ENCODE results near the gene GCN1.

GRCh38 chr12:120181991-120182631 is 12.4 kb downstream of the GCN1 start:
- no peak for TF ChIP-seq POLR2AphosphoS5 (IDR thresholded peaks at IDR 0.05; ENCODE audit: low read depth, low read length)
- no peak for TF ChIP-seq POLR2A (IDR thresholded peaks at IDR 0.05; ENCODE audit: low read depth, low read length)
- no peak for TF ChIP-seq TAF1 (IDR thresholded peaks at IDR 0.05; ENCODE audit: low read depth, low read length)
- peak; percentile 29; the same call in 1 of the 2 replicates for TF ChIP-seq SPI1 (IDR thresholded peaks at IDR 0.05; ENCODE audit: low read depth, low read length)
